Gastrocnemius medialis (tissue), 4 donors: ENCODE results near the gene LY9.

ENCODE experiments used
- POLR2A ChIP-seq, 2 donors: fragments of 450-650 bp; IDR thresholded peaks; one replicate each; pipeline ENCODE4 v1.6.1; 2017; ENCODE audit warnings: antibody characterized with exemption in 2 of 2, mild to moderate bottlenecking in 2 of 2, moderate library complexity in 2 of 2
- TF ChIP-seq, protein P1 (sequence below), 5 experiments: fragments of 450-650 bp in 3 of 5; fragments of 200-600 bp in 2 of 5; sonication (generic) in 2 of 5; IDR thresholded peaks in 4 of 5; conservative IDR thresholded peaks in 1 of 5; 1 replicate in 4 of 5; 2 replicates in 1 of 5; pipeline ENCODE4 v1.5.1; 2016 to 2019; ENCODE audit warnings: antibody characterized with exemption in 5 of 5, mild to moderate bottlenecking in 3 of 5, moderate library complexity in 3 of 5

DNA sequence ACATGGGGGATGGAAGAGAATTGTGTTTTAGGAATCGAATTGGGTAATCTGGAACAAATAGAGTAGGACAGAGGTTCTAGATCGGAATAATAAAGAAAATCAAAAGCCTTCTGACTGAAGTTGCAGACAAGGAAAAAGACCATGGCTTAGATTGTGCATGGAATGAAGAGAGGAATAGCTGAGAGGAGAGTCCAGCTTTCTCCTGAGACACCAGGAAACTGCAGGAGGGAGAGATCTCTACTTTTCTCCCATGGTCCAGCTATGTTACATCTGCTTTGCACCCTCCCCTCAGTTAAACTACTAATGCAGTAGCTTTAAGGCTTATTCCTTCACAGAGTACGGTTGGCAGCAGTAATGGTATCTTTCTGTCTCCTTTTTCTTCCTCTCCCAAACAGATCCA lies 43.6 kb upstream of the LY9 start:
- TF ChIP-seq, protein P1, sequence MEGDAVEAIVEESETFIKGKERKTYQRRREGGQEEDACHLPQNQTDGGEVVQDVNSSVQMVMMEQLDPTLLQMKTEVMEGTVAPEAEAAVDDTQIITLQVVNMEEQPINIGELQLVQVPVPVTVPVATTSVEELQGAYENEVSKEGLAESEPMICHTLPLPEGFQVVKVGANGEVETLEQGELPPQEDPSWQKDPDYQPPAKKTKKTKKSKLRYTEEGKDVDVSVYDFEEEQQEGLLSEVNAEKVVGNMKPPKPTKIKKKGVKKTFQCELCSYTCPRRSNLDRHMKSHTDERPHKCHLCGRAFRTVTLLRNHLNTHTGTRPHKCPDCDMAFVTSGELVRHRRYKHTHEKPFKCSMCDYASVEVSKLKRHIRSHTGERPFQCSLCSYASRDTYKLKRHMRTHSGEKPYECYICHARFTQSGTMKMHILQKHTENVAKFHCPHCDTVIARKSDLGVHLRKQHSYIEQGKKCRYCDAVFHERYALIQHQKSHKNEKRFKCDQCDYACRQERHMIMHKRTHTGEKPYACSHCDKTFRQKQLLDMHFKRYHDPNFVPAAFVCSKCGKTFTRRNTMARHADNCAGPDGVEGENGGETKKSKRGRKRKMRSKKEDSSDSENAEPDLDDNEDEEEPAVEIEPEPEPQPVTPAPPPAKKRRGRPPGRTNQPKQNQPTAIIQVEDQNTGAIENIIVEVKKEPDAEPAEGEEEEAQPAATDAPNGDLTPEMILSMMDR (IDR thresholded peaks at IDR 0.05 in 4 of 5, conservative IDR thresholded peaks at IDR 0.05 in 1 of 5) = no peak
- no peak for TF ChIP-seq POLR2A (IDR thresholded peaks at IDR 0.05)
